Adipose tissue (tissue), 3 donors: ENCODE results near the gene CIDEA. TPM values are rescaled to one million over a fixed set of nuclear protein-coding genes. Genes with fewer than 3 reads are reported as not detected.

ENCODE experiments used
- H3K27ac ChIP-seq: one replicate; pipeline ENCODE4 v1.5.1; 2013; ENCODE audit warnings: low read depth, low read length
- WGBS, 3 donors: extraction: QIAGEN DNeasy Blood & Tissue Kit; methylation state at CpG; one replicate each; pipeline ENCODE4 v1.1.7; 2013; 5-methylcytosine and 5-hydroxymethylcytosine counted together
- polyA plus RNA-seq, 3 donors: library from polyadenylated mRNA; stranded (reverse); fragments of 200-250 nt; gene quantifications; one replicate each; pipeline ENCODE4 v1.2.3, GENCODE V29; 2013
- donor health status: healthy with polysubstance abuse.
- donor health status: Bipolar disorder and iron deficiency.
- donor health status: healthy.

Gene CIDEA
- polyA plus RNA-seq, 3 donors = 27.2 to 527 (median 125) TPM

DNA sequence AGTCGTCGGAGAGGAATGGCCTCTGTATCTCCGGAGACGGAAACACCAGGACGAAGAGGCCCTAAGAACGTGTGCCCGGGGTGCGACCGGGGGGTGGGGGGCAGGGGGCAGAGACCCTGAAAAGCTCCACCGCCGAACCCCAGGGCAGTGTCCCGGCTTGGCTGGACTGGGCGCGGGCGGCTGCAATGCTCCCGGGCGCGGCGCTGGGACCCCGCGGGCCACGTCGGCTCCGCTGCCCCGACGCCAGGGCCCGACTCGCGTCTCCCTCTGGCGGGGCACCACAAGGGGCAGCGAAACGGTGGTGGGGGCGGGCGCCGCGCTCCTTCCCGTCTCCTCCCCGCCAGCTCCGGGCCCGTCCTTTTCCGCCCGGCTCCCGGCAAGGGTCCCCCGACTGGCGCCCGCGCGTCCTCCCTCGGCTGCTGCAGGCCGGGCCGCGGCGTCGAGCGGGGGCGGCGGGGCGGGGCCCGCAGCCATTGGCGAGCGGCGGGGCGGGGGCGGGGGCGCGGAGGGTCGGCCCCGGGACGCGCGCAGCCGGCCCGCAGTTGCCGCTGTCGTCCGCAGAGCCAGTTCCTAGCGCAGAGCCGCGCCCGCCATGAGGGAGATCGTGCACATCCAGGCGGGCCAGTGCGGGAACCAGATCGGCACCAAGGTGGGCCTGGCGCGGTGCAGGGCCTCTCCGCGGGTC lies 53.7 kb downstream of the CIDEA start, which contains the start of gene TUBB6:
Gene TUBB6, plus strand, starts transcription at position 541 of the 685 bp plus-strand sequence. Its CDS starts 52 bp downstream, at position 593.
- H3K27ac ChIP-seq = peak within 1 kb of the TSS; percentile 97
- WGBS, 3 donors = 1 to 2% (median 1%) methylated on average over 58 to 88 of the region's 88 CpGs

DNA sequence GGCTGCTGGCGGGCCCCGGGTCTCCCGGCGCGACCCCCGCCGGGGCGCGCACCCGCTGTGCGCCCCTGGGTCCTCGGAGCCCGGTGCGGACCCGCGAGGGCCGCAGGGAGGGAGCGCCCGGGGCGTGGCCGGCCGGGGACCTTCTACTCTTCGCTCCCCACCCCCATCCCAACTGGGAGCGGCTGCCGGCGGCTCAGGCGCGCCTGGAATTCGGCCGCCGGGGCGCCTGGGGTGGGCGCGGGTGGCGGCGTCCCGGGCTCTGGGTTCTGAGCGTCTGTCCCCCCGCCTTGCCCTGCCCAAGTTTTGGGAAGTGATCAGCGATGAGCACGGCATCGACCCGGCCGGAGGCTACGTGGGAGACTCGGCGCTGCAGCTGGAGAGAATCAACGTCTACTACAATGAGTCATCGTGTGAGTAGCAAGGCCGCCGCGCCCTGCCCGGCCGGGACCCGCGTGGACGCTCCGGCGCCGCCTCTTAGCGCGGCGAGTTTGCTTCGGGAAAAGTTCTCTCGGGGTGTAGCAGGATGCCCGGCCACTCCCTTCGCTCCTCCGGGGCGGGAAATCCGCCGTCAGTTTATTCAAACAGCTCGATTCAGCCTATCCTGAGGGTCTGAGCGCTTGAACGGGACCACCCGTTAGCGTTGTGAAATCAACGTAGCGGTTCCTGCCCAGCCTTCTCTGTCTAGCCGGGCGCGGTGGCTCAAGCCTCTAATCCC lies 54.4 kb downstream of the CIDEA start:
- H3K27ac ChIP-seq = peak overlapping the region; percentile 97
- WGBS, 3 donors = 0 to 1% (median 0%) methylated on average over 67 to 81 of the region's 81 CpGs

DNA sequence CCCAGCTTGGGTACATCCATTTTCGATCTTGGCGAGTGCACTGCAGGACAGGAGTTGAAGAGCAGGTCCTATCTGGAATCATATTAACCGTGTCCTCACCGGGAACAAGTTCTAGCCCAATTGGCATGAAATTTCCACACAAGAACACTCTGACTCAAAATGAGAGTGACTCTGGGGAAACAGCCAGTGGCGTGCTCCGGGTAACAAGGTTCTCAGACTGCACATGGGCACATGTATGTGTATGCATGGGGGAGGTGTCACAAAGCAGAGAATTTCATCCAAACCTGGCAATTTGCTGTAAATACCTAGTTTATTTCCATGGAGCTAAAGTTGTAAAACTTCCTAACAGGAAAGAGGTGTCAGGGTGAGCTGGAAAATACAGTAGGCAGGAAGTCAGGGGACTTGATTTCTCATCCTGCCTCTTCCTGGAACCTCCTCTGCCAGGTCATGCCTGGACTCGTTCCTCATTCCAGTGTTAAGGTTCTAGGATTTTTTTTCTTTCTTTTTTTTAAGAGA lies 55.6 kb downstream of the CIDEA start:
- peak overlapping the region; percentile 97 for H3K27ac ChIP-seq
- WGBS, 3 donors = 34 to 63% (median 48%) methylated on average over 7 of the region's 7 CpGs

DNA sequence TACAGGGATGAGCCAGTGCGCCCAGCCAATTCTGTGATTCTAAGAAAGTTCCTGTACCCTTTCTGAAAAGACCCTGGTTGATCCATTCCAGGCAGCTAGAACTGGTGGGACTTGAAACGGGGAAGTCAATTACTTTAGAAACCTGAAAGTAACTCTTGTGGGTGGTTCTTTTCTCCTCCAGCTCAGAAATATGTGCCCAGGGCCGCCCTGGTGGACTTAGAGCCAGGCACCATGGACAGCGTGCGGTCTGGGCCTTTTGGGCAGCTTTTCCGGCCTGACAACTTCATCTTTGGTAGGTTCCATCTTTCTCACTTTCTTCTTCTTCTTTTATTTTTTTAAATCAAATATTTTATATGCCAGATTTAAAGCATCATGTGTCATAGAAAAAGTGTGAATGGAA lies 56.6 kb downstream of the CIDEA start:
- H3K27ac ChIP-seq = no peak overlapping the region
- 90 to 97% (median 94%) methylated on average over 6 of the region's 6 CpGs for WGBS, 3 donors

DNA sequence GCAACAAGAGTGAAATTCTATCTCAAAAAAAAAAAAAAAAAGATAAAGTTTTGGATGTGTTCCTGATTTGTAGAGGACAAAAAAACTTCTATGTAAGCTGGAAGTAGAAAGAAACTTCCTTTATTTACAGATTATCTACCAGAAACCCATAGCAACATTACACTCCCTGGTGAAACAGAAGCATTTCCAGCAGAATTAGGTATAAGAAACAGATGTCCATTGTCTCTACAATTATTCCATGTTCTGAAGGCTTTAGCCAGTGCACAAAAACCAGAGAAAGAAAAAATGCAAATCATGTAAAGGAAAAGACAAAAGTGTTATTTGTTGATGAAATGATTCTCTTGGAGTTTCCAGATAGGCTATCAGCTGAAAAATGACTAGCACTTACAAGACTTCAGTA lies 58.8 kb downstream of the CIDEA start:
- H3K27ac ChIP-seq = no peak overlapping the region

DNA sequence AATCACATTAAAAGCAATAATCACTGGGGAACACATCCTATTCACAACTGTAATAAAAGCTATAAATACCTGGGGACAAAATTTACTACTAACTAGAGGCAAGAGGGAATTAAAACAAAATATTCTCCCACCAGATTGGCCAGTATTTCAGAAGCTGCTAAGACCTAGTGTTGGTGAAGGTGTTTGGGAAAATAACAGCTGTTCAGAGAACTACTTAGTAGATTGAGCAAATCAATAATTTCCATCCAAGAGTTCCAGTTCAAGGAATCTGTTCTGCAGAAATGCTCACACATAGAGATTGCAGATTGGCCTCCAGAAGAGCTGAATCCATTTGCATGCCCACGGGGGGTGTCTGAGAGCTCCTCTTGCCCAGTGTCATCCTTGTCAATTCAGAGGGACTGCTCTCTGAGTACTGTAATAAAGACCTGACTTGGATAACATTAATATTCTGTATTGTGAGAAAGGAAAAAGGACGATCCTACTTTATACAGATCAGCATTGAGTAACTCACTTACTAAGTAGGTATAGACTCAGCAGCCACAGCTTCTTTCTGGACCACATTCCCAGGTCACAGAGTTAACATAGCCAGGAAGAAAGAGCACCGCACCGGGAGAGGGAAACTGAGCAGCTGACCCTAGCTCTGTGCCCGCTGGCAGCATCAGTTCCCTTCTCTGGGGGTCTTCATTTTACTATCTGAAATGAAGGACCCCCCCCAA lies 59.5 kb downstream of the CIDEA start:
- WGBS, 3 donors = 42 to 88% (median 86%) methylated on average over 5 of the region's 5 CpGs
- H3K27ac ChIP-seq = no peak overlapping the region

DNA sequence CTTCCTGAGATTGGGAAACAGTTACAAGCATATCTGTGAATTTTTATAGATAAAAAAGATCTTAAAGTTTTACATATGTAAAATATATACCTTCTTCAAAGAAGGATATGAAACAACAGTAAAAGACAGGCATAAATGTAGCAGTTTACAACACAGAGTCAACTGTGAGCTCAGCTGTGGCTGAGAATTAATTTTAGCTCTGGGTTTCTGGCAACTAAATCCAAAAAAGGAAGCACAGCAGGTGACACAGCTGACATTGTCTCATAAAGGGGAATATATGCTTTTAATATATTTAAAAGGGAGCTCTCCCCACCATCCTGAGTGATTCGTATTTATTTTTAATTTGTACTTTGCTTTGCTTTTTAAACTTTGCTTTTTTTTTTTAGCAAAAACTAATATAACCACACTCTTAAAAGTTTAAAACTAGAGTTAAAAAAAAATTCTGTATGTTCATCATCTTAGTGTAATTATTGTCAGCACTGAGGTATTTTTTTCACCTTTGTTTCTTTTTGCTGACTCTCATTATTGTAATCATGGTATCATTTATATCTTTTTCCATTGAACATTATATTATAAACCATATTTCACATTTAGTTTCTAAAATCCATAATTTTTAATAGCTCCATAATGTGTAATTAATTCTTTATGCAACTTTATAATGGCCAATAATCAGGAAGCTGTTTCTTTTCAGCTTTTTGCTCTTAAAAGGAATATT lies 60.6 kb downstream of the CIDEA start:
- no peak overlapping the region for H3K27ac ChIP-seq
- WGBS, 3 donors = 63 to 77% (median 75%) methylated on average over 1 of the region's 1 CpG

DNA sequence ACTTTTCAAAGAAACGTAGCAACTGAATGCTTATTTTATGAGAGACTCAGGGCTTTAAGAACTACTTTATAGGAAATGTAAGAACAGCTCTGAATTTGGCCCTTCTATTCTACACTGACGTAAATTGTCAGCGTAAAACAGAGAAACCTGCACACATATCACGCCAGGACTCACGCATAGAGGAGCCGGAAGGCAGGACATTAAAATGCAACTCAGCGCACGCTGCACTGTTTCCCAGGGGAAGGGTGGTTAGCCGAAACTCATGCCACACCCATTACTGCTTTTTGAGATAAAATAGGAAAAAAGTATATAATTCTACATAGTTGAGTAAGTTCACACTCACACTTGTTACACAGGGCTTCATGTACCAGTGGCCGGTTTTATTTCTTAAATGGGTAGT lies 61.3 kb downstream of the CIDEA start:
- H3K27ac ChIP-seq = no peak overlapping the region
- WGBS, 3 donors = 47 to 70% (median 50%) methylated on average over 10 of the region's 10 CpGs

DNA sequence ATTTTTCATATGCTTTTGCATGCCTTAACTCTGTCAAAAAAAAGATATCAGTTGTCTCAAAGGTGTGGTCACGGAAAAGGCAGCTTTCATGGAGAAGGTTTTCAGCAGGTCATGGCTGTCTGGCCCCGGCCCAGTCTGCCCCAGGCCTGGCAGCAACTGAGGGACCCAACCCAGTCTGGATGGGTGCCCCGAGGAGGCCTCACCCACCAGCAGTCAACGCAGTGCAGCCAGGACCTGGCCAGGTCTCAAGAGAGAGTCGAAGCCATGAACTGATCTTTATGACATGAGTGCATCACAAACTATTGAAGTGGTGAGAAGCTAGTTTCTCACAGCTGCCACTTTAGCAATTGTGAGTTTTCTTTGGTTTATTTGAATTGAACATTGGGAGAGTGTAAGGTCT lies 61.8 kb downstream of the CIDEA start:
- WGBS, 3 donors = 27 to 54% (median 52%) methylated on average over 5 of the region's 5 CpGs
- H3K27ac ChIP-seq = no peak overlapping the region

DNA sequence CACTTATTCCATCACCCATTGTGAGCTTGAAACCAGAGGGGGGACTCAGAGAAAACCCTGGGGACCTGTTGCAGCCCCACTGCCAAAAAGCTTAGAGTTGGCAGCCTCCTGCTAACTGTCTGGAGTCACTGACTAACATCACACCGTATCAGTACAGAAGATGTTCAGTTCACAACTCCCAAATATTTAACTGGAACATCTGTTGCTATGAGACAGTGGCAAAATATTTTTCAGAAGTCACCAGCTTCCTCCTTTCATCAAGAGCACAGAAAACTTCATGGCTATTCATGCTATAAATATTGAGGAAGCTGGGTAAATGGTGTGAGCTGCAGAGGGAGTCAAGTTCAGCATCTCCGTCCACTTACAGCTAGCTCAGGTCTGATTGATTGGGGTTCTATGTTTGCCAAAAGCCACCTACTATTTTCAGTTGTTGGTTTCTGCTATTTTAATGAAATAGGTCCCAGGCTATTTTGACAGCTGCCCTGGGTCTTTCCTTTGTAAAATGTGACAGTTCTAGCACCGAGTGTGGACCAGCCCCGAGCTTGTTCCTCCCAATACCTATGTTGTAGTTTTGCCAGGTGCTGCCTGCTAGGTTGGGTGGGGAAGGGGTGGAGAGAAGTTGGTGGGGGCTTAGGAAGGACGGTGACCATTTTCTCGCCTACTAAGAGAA lies 63.6 kb downstream of the CIDEA start:
- 42 to 53% (median 51%) methylated on average over 6 of the region's 6 CpGs for WGBS, 3 donors
- no peak overlapping the region for H3K27ac ChIP-seq

DNA sequence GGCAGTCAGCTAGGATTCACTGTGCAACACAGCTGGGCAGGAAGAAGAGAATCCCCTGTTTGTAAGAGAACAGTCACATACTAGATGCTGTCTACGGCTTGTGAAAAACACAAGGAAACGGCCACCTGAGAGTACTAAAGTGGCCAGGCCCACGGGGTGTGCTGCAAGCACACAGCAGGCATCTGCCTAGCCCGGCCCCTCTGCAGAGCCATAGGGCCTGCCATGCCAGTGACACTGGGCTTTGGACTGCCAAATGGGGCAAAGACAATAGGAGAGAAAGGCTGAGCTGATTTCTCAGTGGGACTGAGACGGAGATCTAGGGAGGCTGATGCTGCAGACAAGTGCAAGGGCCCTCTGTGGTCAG lies 64.2 kb downstream of the CIDEA start:
- no peak overlapping the region for H3K27ac ChIP-seq
- 29 to 40% (median 38%) methylated on average over 5 of the region's 5 CpGs for WGBS, 3 donors

DNA sequence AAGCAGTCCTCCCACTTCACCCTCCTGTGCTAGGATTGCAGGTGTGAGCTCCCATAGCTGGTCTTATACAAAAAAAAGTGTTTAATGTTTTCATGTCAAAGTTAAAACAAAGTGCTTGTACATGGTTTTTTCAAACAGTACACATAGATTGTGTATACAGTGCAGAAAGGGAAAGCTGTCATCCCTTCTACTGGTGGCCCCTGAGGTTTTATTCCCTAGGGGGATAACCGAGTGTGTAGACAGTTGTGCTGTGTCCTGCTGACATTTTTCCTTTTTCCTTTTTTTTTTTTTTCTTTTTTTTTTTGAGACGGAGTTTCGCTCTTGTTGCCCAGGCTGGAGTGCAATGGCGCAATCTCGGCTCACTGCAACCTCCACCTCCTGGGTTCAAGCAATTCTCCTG lies 64.7 kb downstream of the CIDEA start:
- WGBS, 3 donors = 72 to 84% (median 77%) methylated on average over 3 of the region's 5 CpGs
- no peak overlapping the region for H3K27ac ChIP-seq

DNA sequence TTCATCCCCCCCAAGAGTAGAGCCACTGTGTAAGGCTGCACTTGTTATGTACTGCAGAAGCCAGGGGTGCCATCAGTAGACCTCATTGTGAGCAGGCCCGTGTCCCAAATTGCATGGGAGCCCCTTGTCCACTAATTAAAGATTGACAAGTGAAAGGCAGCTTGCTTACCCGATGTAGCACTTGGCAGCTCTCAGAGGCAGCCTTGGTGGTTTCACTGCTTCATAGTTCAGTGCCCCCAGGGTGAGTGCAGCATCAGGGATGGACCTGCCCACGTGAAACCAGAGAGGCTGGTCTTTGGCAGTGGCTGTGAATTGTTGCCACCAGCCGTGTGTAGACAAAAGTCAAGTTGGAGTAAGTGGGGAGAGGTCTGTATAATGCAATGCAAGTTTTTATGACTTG lies 67.2 kb downstream of the CIDEA start:
- WGBS, 3 donors = 58 to 62% (median 59%) methylated on average over 4 of the region's 4 CpGs
- H3K27ac ChIP-seq = no peak overlapping the region

DNA sequence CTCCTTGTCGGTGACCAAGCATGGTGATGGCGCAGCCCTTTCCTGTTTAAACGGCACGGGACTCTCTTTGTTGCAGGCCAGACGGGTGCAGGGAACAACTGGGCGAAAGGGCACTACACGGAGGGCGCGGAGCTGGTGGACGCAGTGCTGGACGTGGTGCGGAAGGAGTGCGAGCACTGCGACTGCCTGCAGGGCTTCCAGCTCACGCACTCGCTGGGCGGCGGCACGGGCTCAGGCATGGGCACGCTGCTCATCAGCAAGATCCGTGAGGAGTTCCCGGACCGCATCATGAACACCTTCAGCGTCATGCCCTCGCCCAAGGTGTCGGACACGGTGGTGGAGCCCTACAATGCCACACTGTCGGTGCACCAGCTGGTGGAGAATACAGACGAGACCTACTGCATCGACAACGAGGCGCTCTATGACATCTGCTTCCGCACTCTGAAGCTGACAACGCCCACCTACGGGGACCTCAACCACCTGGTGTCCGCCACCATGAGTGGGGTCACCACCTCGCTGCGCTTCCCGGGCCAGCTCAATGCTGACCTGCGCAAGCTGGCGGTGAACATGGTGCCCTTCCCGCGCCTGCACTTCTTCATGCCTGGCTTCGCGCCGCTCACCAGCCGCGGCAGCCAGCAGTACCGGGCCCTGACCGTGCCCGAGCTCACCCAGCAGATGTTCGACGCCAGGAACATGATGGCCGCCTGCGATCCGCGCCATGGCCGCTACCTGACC lies 71.0 kb downstream of the CIDEA start:
- WGBS, 3 donors = 97 to 98% (median 97%) methylated on average over 58 of the region's 58 CpGs
- no peak overlapping the region for H3K27ac ChIP-seq

DNA sequence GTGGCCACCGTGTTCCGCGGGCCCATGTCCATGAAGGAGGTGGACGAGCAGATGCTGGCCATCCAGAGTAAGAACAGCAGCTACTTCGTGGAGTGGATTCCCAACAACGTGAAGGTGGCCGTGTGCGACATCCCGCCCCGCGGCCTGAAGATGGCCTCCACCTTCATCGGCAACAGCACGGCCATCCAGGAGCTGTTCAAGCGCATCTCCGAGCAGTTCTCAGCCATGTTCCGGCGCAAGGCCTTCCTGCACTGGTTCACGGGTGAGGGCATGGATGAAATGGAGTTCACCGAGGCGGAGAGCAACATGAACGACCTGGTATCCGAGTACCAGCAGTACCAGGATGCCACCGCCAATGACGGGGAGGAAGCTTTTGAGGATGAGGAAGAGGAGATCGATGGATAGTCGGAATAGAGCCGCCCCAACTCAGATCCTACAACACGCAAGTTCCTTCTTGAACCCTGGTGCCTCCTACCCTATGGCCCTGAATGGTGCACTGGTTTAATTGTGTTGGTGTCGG lies 71.6 kb downstream of the CIDEA start:
- H3K27ac ChIP-seq = no peak overlapping the region
- 97 to 99% (median 98%) methylated on average over 29 of the region's 29 CpGs for WGBS, 3 donors

DNA sequence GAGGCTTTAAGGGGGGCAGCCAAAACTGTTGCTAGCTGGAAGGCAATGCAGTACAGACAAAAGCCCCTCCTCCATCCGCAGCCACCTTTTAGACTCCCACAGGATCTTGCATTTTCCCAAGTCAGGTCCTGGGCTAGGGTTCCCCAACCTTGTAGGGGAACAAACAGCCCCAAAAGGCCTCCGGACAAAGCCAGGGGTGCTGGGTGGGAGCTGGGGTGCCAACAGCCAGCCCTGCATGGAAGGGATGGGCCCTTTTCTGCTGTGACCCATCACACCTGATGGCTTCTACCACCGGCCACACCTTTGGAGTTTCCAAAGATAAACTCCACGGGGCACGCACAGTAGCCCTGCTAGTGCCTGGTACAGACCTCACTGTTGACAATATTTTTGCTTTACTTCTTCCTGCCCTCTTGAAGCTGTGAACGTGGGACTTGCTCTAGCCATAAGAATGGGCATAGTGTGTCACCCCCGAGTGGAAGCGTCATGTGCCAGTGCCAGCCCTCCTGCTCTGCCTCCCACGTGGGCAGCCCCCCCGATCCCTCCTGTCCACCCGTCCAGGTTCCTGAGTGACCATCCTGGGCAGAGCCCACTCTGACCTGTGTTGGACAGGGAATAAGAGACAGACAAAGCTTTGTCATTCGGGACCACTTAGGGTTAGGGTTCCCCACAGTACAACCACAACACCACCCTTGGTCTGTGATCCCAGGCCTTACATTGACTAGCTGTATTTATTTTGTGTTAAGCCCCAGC lies 72.7 kb downstream of the CIDEA start:
- H3K27ac ChIP-seq = peak overlapping the region; percentile 34
- 85 to 89% (median 87%) methylated on average over 12 of the region's 12 CpGs for WGBS, 3 donors
